Measurements from ENCODE around the gene DNASE1.

The DNASE1 gene

GRCh38 chr16:3665508-3665907, 11.0 kb downstream of the DNASE1 start:
- DNase-seq, result no peak

GRCh38 chr16:3668626-3669025, 14.1 kb downstream of the DNASE1 start:
- no peak for DNase-seq

- DNase-seq, result no peak
Measured at GRCh38 chr16:3669082-3669481, 14.6 kb downstream of the DNASE1 start.

GRCh38 chr16:3670711-3671110, 16.2 kb downstream of the DNASE1 start:
- DNase-seq, result no peak

- DNase-seq, result no peak
Measured at GRCh38 chr16:3671424-3671823, 16.9 kb downstream of the DNASE1 start.

GRCh38 chr16:3672571-3673041, 18.1 kb downstream of the DNASE1 start:
- no peak for DNase-seq

- no peak for DNase-seq
Measured at GRCh38 chr16:3673201-3673600, 18.7 kb downstream of the DNASE1 start.

- DNase-seq, result no peak
Measured at GRCh38 chr16:3673676-3674377, 19.3 kb downstream of the DNASE1 start.

- DNase-seq, result no peak
Measured at GRCh38 chr16:3674513-3675295, 20.2 kb downstream of the DNASE1 start.

GRCh38 chr16:3675601-3676130, 21.2 kb downstream of the DNASE1 start:
- no peak for DNase-seq

- DNase-seq, result no peak
Measured at GRCh38 chr16:3677994-3678393, 23.5 kb downstream of the DNASE1 start.

- no peak for DNase-seq
Measured at GRCh38 chr16:3681206-3681605, 26.7 kb downstream of the DNASE1 start.

- DNase-seq, result no peak
Measured at GRCh38 chr16:3687021-3687420, 32.5 kb downstream of the DNASE1 start.

GRCh38 chr16:3687792-3688191, 33.3 kb downstream of the DNASE1 start:
- DNase-seq, result no peak

GRCh38 chr16:3689731-3690130, 35.2 kb downstream of the DNASE1 start:
- no peak for DNase-seq

- peak; percentile 76 for DNase-seq
Measured at GRCh38 chr16:3690470-3690928, 36.0 kb downstream of the DNASE1 start.

- no peak for DNase-seq
Measured at GRCh38 chr16:3690980-3691720, 36.7 kb downstream of the DNASE1 start.

- no peak for DNase-seq
Measured at GRCh38 chr16:3691761-3692160, 37.3 kb downstream of the DNASE1 start.

GRCh38 chr16:3694051-3694450, 39.6 kb downstream of the DNASE1 start:
- DNase-seq, result no peak

GRCh38 chr16:3695610-3696369, 41.3 kb downstream of the DNASE1 start:
- peak; percentile 85 for DNase-seq

- DNase-seq, result no peak
Measured at GRCh38 chr16:3696425-3697218, 42.1 kb downstream of the DNASE1 start.

- no peak for DNase-seq
Measured at GRCh38 chr16:3698941-3699340, 44.5 kb downstream of the DNASE1 start.

All from NCI-H146 (cell line).